ENCODE measurements around the gene NMU.
A peak's percentile ranks its signal among the peaks of the same experiment; 100 is the strongest.
"Not testable (repeated sequence)": the region's sequence is repeated elsewhere in the genome, so short reads cannot be mapped to it uniquely, and the experiment has no call there.

The NMU gene

DNA sequence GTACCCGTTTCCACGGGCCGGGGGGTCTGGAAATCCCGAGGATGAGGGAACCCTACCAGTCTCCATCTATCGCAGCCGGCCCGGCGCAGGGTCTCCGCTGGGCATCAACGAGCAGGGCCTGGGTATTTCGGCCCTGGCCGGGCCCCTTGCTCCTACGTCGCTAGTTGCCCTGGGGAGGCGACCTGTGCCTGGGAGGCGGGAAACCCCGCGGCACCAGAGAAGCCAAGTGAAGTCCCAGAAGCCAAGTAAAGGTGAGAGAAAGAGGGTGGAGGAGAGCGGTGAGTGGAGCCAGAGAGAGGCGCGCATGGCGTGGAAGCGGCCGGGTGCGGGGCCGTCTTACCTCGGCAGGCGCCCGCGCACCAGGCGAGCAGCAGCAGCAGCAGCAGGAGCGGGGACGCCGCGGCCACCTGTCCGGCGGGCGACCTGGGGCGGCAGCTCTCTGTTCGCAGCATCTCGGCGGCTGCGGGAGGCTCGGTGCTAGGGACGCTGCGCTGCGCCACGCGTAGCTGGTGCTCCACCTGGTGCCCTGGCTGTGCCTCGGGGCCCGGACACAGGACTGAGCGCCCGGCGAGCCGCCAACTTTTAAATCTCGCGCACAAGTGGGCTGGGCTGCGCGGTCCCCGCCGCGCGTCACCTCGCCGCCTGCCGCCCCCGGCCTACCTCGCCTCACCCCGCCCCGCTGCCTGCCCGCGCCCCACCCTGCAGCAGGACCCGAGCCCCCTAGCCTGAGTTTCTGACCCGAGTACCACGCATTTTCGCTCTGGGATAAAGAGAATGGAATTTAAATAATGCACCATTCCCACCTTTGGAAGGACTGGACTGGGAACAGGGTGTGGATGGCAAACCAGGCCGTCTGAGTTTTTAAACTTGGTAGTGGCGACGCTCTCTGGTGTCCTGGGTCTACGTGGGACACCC is at the start of gene NMU:
Gene NMU, minus strand, starts transcription at position 558 of the 915 bp plus-strand sequence. Its CDS starts 106 bp downstream, at position 452.
- Histone ChIP-seq H3K27me3 (ENCODE audit: control insufficient read depth in 2 of 2, insufficient read depth in 2 of 2, low read length in 2 of 2) (peaks cover 12 to 16% of the 10 kb centered on the region in 2 donors), H3K9ac (ENCODE audit: low read depth in 1 of 2, low read length in 2 of 2) (no peak within 1 kb of the TSS), H3K36me3 (ENCODE audit: control insufficient read depth in 2 of 2, insufficient read depth in 2 of 2, low read length in 2 of 2) (no peaks in the 10 kb centered on the region), H3K4me1 (ENCODE audit: control insufficient read depth in 2 of 2, insufficient read depth in 2 of 2, low read length in 2 of 2) (peaks cover 0 to 8% of the 10 kb centered on the region in 2 donors), H3K4me3 (ENCODE audit: low read length in 2 of 2) (peak within 1 kb of the TSS; percentile 33 to 43), H3K27ac (ENCODE audit: low read depth in 2 of 2, low read length in 2 of 2) (no peak within 1 kb of the TSS), H3K9me3 (ENCODE audit: control insufficient read depth in 2 of 2, low read length in 2 of 2) (no peaks in the 10 kb centered on the region)

- no peak overlapping the region for H3K4me3 ChIP-seq (ENCODE audit: low read length in 2 of 2)
- H3K27me3 ChIP-seq (ENCODE audit: control insufficient read depth in 2 of 2, insufficient read depth in 2 of 2, low read length in 2 of 2) = no peaks in the 10 kb centered on the region
- no peak overlapping the region for H3K27ac ChIP-seq (ENCODE audit: low read depth in 2 of 2, low read length in 2 of 2)
These were observed 48.2 kb upstream of the NMU start for GRCh38 chr4:55684276-55684675.

GRCh38 chr4:55682797-55683196 is 46.7 kb upstream of the NMU start:
- not testable (repeated sequence) for H3K36me3 ChIP-seq (ENCODE audit: control insufficient read depth in 2 of 2, insufficient read depth in 2 of 2, low read length in 2 of 2); H3K4me1 ChIP-seq (ENCODE audit: control insufficient read depth in 2 of 2, insufficient read depth in 2 of 2, low read length in 2 of 2); H3K9ac ChIP-seq (ENCODE audit: low read depth in 1 of 2, low read length in 2 of 2); H3K27me3 ChIP-seq (ENCODE audit: control insufficient read depth in 2 of 2, insufficient read depth in 2 of 2, low read length in 2 of 2); H3K9me3 ChIP-seq (ENCODE audit: control insufficient read depth in 2 of 2, low read length in 2 of 2); H3K4me3 ChIP-seq (ENCODE audit: low read length in 2 of 2); H3K27ac ChIP-seq (ENCODE audit: low read depth in 2 of 2, low read length in 2 of 2)

More at GRCh38 chr4:55684276-55684675, 48.2 kb upstream of the NMU start:
- Histone ChIP-seq H3K36me3 (ENCODE audit: control insufficient read depth in 2 of 2, insufficient read depth in 2 of 2, low read length in 2 of 2) (no peaks in the 10 kb centered on the region), H3K9me3 (ENCODE audit: control insufficient read depth in 2 of 2, low read length in 2 of 2) (no peaks in the 10 kb centered on the region), H3K9ac (ENCODE audit: low read depth in 1 of 2, low read length in 2 of 2) (no peak overlapping the region), H3K4me1 (ENCODE audit: control insufficient read depth in 2 of 2, insufficient read depth in 2 of 2, low read length in 2 of 2) (no peaks in the 10 kb centered on the region)

GRCh38 chr4:55682295-55682694 is 46.2 kb upstream of the NMU start:
- no peaks in the 10 kb centered on the region for H3K36me3 ChIP-seq (ENCODE audit: control insufficient read depth in 2 of 2, insufficient read depth in 2 of 2, low read length in 2 of 2)
- H3K9me3 ChIP-seq (ENCODE audit: control insufficient read depth in 2 of 2, low read length in 2 of 2) = no peaks in the 10 kb centered on the region
- no peaks in the 10 kb centered on the region for H3K27me3 ChIP-seq (ENCODE audit: control insufficient read depth in 2 of 2, insufficient read depth in 2 of 2, low read length in 2 of 2)

DNA sequence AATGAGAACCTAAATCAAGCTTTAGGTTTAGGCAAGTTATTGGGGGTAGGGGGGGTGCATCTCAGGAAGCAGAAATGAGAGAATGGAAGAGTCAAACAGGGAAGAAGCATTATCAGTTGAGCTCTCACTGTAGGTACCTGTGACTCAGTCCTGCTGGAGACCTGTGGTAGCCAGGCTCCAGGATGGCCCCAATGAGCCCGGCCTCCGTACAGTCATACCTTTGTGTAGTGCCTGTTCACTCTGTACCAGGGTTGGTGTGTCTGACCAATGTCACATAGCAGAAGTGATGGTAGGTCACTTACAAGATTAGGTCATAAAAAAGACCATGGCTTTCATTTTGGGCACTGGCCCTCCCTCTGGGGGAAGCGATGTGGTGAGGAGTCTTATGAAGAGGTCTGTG is 45.3 kb upstream of the NMU start:
- H3K27me3 ChIP-seq (ENCODE audit: control insufficient read depth in 2 of 2, insufficient read depth in 2 of 2, low read length in 2 of 2) = no peaks in the 10 kb centered on the region
- H3K9ac ChIP-seq (ENCODE audit: low read depth in 1 of 2, low read length in 2 of 2) = no peak overlapping the region
- H3K36me3 ChIP-seq (ENCODE audit: control insufficient read depth in 2 of 2, insufficient read depth in 2 of 2, low read length in 2 of 2) = no peaks in the 10 kb centered on the region
- no peaks in the 10 kb centered on the region for H3K4me1 ChIP-seq (ENCODE audit: control insufficient read depth in 2 of 2, insufficient read depth in 2 of 2, low read length in 2 of 2)
- H3K4me3 ChIP-seq (ENCODE audit: low read length in 2 of 2) = no peak overlapping the region
- no peaks in the 10 kb centered on the region for H3K9me3 ChIP-seq (ENCODE audit: control insufficient read depth in 2 of 2, low read length in 2 of 2)
- no peak overlapping the region for H3K27ac ChIP-seq (ENCODE audit: low read depth in 2 of 2, low read length in 2 of 2)

More at GRCh38 chr4:55682295-55682694, 46.2 kb upstream of the NMU start:
- H3K9ac ChIP-seq (ENCODE audit: low read depth in 1 of 2, low read length in 2 of 2) = no peak overlapping the region
- no peaks in the 10 kb centered on the region for H3K4me1 ChIP-seq (ENCODE audit: control insufficient read depth in 2 of 2, insufficient read depth in 2 of 2, low read length in 2 of 2)
- no peak overlapping the region for H3K4me3 ChIP-seq (ENCODE audit: low read length in 2 of 2)
- H3K27ac ChIP-seq (ENCODE audit: low read depth in 2 of 2, low read length in 2 of 2) = no peak overlapping the region

DNA sequence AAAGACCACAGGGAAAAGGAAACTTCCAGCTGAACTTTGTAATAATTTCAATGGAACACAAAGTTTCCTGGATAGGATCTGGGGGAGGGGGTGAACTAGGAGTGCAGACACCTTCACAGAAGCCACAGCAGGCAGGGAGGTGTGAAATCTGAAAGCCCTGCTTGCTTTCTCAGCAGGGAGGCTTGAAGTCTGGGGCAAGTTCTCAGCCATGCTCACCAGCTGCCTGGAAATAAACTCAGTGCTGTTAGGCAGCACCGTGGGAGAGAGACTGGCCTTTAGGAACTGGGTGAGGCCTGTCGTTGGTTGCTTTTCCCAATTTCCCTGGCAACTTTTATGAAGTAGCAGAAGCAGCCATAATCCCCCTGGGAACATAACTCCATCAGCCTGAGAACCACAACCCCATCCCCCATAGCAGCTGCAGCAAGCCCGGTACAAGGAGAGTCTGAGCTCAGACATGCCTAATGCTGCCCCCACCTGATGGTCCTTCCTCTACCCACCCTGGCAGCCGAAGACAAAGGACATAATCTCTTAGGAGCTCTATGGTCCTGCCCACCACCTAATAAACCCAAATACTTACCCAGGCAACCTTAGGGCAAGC is 39.2 kb upstream of the NMU start:
- Histone ChIP-seq H3K36me3 (ENCODE audit: control insufficient read depth in 2 of 2, insufficient read depth in 2 of 2, low read length in 2 of 2) (no peaks in the 10 kb centered on the region), H3K27me3 (ENCODE audit: control insufficient read depth in 2 of 2, insufficient read depth in 2 of 2, low read length in 2 of 2) (no peaks in the 10 kb centered on the region), H3K4me1 (ENCODE audit: control insufficient read depth in 2 of 2, insufficient read depth in 2 of 2, low read length in 2 of 2) (no peaks in the 10 kb centered on the region), H3K9me3 (ENCODE audit: control insufficient read depth in 2 of 2, low read length in 2 of 2) (no peaks in the 10 kb centered on the region), H3K4me3 (ENCODE audit: low read length in 2 of 2) (no peak overlapping the region), H3K27ac (ENCODE audit: low read depth in 2 of 2, low read length in 2 of 2) (no peak overlapping the region), H3K9ac (ENCODE audit: low read depth in 1 of 2, low read length in 2 of 2) (no peak overlapping the region)

- Histone ChIP-seq H3K4me1 (ENCODE audit: control insufficient read depth in 2 of 2, insufficient read depth in 2 of 2, low read length in 2 of 2) (no peaks in the 10 kb centered on the region), H3K4me3 (ENCODE audit: low read length in 2 of 2) (no peak overlapping the region), H3K36me3 (ENCODE audit: control insufficient read depth in 2 of 2, insufficient read depth in 2 of 2, low read length in 2 of 2) (no peaks in the 10 kb centered on the region), H3K27ac (ENCODE audit: low read depth in 2 of 2, low read length in 2 of 2) (no peak overlapping the region), H3K9me3 (ENCODE audit: control insufficient read depth in 2 of 2, low read length in 2 of 2) (no peaks in the 10 kb centered on the region), H3K9ac (ENCODE audit: low read depth in 1 of 2, low read length in 2 of 2) (no peak overlapping the region), H3K27me3 (ENCODE audit: control insufficient read depth in 2 of 2, insufficient read depth in 2 of 2, low read length in 2 of 2) (no peaks in the 10 kb centered on the region)
These were observed 37.3 kb upstream of the NMU start for GRCh38 chr4:55673424-55673823.

DNA sequence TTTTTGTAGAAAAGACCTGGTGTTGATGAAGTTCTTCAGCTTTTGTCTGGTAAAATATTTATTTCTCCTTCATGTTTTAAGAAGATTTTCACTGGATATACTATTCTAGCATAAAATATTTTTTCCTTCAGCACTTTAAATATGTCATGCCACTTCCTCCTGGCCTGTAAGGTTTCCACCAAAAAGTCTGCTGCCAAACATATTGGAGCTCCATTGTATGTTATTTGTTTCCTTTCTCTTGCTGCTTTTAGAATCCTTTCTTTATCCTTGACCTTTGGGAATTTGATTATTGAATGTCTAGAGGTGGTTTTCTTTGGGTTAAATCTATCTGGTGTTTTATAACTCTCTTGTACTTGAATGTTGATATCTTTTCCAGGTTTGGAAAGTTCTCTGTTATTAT is 35.6 kb upstream of the NMU start:
- Histone ChIP-seq H3K9me3 (ENCODE audit: control insufficient read depth in 2 of 2, low read length in 2 of 2) (no peaks in the 10 kb centered on the region), H3K27ac (ENCODE audit: low read depth in 2 of 2, low read length in 2 of 2) (no peak overlapping the region)

DNA sequence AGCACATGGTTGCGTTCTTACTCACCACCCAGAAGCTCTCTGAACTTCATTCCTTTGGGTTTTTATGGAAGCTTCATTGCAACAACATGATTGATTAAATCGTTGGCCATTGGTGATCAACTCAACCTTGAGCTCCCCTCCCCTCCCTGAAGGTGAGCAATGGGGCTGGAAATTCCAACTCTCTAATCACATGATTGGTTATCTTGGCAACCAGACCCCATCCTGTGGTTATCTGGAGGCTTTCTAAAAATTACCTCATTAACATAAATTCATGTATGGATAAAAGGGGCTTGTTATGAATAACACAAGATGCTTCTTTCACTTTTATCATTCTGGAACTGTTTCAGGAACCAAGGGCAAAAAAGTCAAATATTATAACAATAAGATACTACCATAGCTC is 34.6 kb upstream of the NMU start:
- H3K4me1 ChIP-seq (ENCODE audit: control insufficient read depth in 2 of 2, insufficient read depth in 2 of 2, low read length in 2 of 2) = no peaks in the 10 kb centered on the region
- no peaks in the 10 kb centered on the region for H3K9me3 ChIP-seq (ENCODE audit: control insufficient read depth in 2 of 2, low read length in 2 of 2)
- H3K4me3 ChIP-seq (ENCODE audit: low read length in 2 of 2) = no peak overlapping the region
- H3K36me3 ChIP-seq (ENCODE audit: control insufficient read depth in 2 of 2, insufficient read depth in 2 of 2, low read length in 2 of 2) = no peaks in the 10 kb centered on the region
- no peak overlapping the region for H3K9ac ChIP-seq (ENCODE audit: low read depth in 1 of 2, low read length in 2 of 2)
- H3K27ac ChIP-seq (ENCODE audit: low read depth in 2 of 2, low read length in 2 of 2) = no peak overlapping the region
- H3K27me3 ChIP-seq (ENCODE audit: control insufficient read depth in 2 of 2, insufficient read depth in 2 of 2, low read length in 2 of 2) = no peaks in the 10 kb centered on the region

More for the DNA sequence above, 35.6 kb upstream of the NMU start:
- Histone ChIP-seq H3K27me3 (ENCODE audit: control insufficient read depth in 2 of 2, insufficient read depth in 2 of 2, low read length in 2 of 2) (no peaks in the 10 kb centered on the region), H3K9ac (ENCODE audit: low read depth in 1 of 2, low read length in 2 of 2) (no peak overlapping the region), H3K4me3 (ENCODE audit: low read length in 2 of 2) (no peak overlapping the region), H3K36me3 (ENCODE audit: control insufficient read depth in 2 of 2, insufficient read depth in 2 of 2, low read length in 2 of 2) (no peaks in the 10 kb centered on the region), H3K4me1 (ENCODE audit: control insufficient read depth in 2 of 2, insufficient read depth in 2 of 2, low read length in 2 of 2) (no peaks in the 10 kb centered on the region)

GRCh38 chr4:55668449-55668848 is 32.4 kb upstream of the NMU start:
- no peaks in the 10 kb centered on the region for H3K27me3 ChIP-seq (ENCODE audit: control insufficient read depth in 2 of 2, insufficient read depth in 2 of 2, low read length in 2 of 2)
- no peak overlapping the region for H3K4me3 ChIP-seq (ENCODE audit: low read length in 2 of 2)
- H3K27ac ChIP-seq (ENCODE audit: low read depth in 2 of 2, low read length in 2 of 2) = no peak overlapping the region
- no peaks in the 10 kb centered on the region for H3K36me3 ChIP-seq (ENCODE audit: control insufficient read depth in 2 of 2, insufficient read depth in 2 of 2, low read length in 2 of 2)
- no peak overlapping the region for H3K9ac ChIP-seq (ENCODE audit: low read depth in 1 of 2, low read length in 2 of 2)
- no peaks in the 10 kb centered on the region for H3K4me1 ChIP-seq (ENCODE audit: control insufficient read depth in 2 of 2, insufficient read depth in 2 of 2, low read length in 2 of 2)
- no peaks in the 10 kb centered on the region for H3K9me3 ChIP-seq (ENCODE audit: control insufficient read depth in 2 of 2, low read length in 2 of 2)
